Central memory CD8-positive, alpha-beta T cell (primary cell): ENCODE data around the gene MRTFA.

Source experiments
- ATAC-seq: fragments of 150-1000 bp; cut with Tn5 transposase; replicated peaks from 2 replicates; pipeline ENCODE4 v1.10.0; 2022; ENCODE audit warnings: mild to moderate bottlenecking, moderate FRiP score, moderate number of reproducible peaks; ENCODE audit not compliant: poor library complexity, severe bottlenecking; ENCODE audit errors: extremely low read depth
- DNase-seq, 2 donors: peaks; one replicate each; pipeline ENCODE4 v3.0.0; 2021; ENCODE audit warnings: low spot score in 2 of 2
- H3K27ac Mint-ChIP-seq: one replicate; pipeline ENCODE4 v1.8.0; 2022; ENCODE audit warnings: low read depth, mild to moderate bottlenecking, moderate library complexity, mixed read lengths
- H3K27me3 Mint-ChIP-seq: one replicate; pipeline ENCODE4 v1.8.0; 2022; ENCODE audit warnings: mixed read lengths
- H3K36me3 Mint-ChIP-seq: one replicate; pipeline ENCODE4 v1.8.0; 2022; ENCODE audit warnings: mild to moderate bottlenecking, moderate library complexity, mixed read lengths; ENCODE audit not compliant: insufficient read depth
- H3K4me1 Mint-ChIP-seq: one replicate; pipeline ENCODE4 v1.8.0; 2022; ENCODE audit warnings: mixed read lengths
- H3K4me3 Mint-ChIP-seq: one replicate; pipeline ENCODE4 v1.8.0; 2022; ENCODE audit warnings: mild to moderate bottlenecking, moderate library complexity, mixed read lengths
- H3K9me3 Mint-ChIP-seq: one replicate; pipeline ENCODE4 v1.8.0; 2022; ENCODE audit warnings: mixed read lengths

MRTFA gene

DNA sequence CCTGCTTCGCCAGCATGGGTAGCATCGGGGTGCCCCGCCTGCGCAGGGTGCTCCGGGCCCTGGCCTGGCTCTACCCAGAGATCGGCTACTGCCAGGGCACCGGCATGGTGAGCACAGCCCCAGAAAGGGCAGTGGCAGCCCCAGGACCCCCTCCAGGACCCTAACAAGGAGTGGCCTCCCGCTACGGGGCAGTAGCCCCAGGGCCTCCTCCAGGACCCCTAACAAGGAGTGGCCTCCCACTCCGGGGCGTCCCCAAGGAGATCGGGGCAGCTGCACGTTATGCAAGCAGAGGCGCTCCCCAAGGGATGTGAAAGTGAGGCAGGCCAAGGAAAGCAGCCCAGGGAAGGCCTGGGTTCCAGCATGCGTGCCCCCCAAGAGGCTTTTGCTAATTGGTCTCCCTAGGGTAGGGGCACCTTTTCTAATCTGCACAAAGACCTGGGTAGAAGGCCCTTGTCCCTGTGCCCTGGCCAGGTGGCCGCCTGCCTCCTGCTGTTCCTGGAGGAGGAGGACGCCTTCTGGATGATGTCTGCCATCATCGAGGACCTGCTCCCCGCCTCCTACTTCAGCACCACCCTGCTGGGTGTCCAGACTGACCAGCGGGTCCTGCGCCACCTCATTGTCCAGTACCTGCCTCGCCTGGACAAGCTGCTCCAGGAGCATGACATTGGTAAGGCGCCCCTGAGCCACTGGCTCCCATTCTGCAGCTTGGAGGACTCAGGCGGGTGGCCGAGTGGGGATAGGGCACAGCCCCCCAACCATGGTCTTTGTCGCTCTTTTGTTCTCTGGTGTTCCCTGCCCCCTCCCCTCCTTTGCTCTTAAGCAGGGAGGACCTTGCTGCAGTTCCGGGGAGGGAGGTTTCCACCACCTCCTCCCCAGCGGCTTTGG, 231.1 kb downstream of the MRTFA start:
- Mint-ChIP-seq H3K9me3 (no peaks in the 10 kb centered on the region), H3K4me1 (peaks cover 36% of the 10 kb centered on the region), H3K36me3 (peaks cover 27% of the 10 kb centered on the region), H3K27ac (no peak overlapping the region), H3K4me3 (no peak overlapping the region), H3K27me3 (no peaks in the 10 kb centered on the region)
- ATAC-seq (no peak), DNase-seq (no peak)

DNA sequence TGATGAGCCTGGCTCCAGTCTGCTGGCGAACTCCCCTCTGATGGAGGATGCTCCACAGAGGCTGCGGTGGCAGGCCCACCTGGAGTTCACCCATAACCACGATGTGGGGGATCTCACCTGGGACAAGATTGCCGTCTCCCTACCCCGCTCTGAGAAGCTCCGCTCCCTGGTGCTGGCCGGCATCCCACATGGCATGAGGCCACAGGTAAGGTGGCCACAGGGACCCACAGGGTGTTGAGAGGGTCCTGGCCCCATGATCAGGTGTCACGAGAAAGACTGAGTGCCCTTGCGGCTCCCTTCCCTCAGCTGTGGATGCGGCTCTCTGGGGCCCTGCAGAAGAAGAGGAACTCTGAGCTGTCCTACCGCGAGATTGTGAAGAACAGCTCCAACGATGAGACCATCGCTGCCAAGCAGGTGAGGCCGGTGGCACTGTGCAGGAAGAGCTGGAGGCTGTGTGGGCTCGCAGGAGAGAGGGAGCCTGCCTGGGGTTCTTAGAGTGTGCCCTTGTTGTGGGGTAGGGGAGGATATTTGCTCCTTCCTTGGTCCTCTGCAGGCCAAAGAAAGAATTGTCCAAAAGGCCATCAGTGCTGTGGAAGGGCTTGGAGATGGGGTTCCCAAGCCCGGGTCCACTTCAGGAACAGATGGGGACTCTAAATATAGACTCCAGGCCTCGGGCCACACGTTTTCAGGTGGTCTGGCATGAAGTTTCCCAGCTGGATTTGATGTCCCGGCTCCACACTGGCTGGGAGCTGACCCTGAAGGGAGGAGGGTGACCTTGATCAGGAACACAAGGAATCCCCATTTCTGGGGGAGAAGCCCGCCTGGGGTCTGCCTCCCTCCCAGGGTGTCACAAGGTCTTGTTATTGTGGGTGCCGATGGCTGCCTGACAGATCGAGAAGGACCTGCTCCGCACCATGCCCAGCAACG, 232.0 kb downstream of the MRTFA start:
- no peak overlapping the region for H3K27ac Mint-ChIP-seq
- no peak for DNase-seq
- H3K36me3 Mint-ChIP-seq = peaks cover 25% of the 10 kb centered on the region

DNA sequence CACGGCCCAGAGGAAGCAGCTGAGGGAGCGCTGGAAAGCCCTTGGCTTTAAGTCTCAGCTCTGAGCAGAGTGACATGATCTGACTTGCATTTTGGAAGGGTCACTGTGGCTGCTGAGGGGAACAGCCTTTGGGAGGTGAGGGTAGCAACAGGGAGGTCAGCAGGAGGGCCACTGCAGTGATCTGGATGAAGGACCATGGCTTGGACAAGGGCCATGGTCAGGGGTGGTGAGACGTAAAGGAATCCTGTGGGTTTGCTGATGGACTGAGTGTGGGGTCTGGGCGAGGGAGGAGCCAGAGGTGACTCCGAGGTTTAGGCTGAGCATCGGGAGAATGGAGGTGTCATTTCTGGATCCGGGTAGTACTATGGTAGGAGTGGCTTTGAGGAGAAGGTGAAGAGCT, 232.9 kb downstream of the MRTFA start:
- H3K27ac Mint-ChIP-seq = no peak overlapping the region
- DNase-seq (no peak), ATAC-seq (no peak)
- H3K9me3 Mint-ChIP-seq = no peaks in the 10 kb centered on the region
- peaks cover 50% of the 10 kb centered on the region for H3K4me1 Mint-ChIP-seq
- H3K4me3 Mint-ChIP-seq = peak overlapping the region; percentile 36
- peaks cover 23% of the 10 kb centered on the region for H3K36me3 Mint-ChIP-seq
- H3K27me3 Mint-ChIP-seq = no peaks in the 10 kb centered on the region

More for the DNA sequence above, 232.0 kb downstream of the MRTFA start:
- no peak for ATAC-seq
- Mint-ChIP-seq H3K27me3 (no peaks in the 10 kb centered on the region), H3K4me3 (no peak overlapping the region), H3K9me3 (no peaks in the 10 kb centered on the region), H3K4me1 (peaks cover 45% of the 10 kb centered on the region)

- DNase-seq (no peak), ATAC-seq (no peak)
- Mint-ChIP-seq H3K4me1 (peaks cover 50% of the 10 kb centered on the region), H3K27me3 (no peaks in the 10 kb centered on the region), H3K27ac (peak overlapping the region; percentile 22), H3K36me3 (peaks cover 19% of the 10 kb centered on the region), H3K4me3 (peak overlapping the region; percentile 36), H3K9me3 (no peaks in the 10 kb centered on the region)
Measured at GRCh38 chr22:40403141-40403540, 233.4 kb downstream of the MRTFA start.

DNA sequence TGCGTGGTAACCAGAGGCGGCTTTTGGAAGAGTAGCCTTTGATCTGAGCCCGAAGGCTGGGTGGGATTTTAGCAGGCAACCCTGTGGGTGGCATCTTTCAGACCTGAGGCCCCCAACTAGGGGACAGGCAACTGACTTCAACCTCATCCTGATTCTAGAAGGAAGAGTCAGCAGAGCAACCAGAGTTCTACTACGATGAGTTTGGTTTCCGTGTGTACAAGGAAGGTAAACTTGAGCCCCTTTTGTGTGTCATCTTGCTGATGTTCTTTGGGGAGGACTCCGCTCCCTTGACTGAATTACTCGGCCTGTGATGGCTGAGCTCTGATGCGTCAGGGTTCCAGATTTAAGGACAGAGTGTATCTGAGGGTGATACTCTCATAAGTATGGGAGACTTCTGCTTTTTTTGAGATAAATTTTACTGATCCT, 234.5 kb downstream of the MRTFA start:
- DNase-seq = no peak
- peak overlapping the region; percentile 78 for H3K27ac Mint-ChIP-seq
- H3K4me1 Mint-ChIP-seq = peaks cover 58% of the 10 kb centered on the region

DNA sequence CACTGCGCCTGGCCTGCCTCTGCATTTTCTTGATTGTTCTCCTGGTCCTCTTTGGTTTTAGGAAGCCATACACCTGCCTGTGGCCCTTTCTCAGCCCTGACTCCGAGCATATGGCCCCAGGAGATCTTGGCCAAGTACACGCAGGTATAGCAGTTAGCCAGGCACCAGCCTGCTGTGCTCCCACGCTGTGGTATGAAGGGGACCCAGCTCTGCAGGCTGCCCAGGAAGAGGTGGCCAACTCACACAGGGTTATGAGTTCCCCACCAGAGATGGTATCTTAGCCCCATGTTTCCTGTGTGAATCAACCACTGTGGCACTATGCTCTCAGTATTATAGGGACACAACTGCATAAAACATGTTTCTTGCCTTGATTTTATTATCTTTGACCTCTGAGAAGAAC, 235.0 kb downstream of the MRTFA start:
- no peaks in the 10 kb centered on the region for H3K9me3 Mint-ChIP-seq
- peaks cover 14% of the 10 kb centered on the region for H3K36me3 Mint-ChIP-seq
- DNase-seq = peak; percentile 35 to 47
- ATAC-seq = peak; percentile 99
- H3K27me3 Mint-ChIP-seq = no peaks in the 10 kb centered on the region
- H3K4me3 Mint-ChIP-seq = peak overlapping the region; percentile 79
- peaks cover 58% of the 10 kb centered on the region for H3K4me1 Mint-ChIP-seq
- peak overlapping the region; percentile 78 for H3K27ac Mint-ChIP-seq

More for the DNA sequence above, 234.5 kb downstream of the MRTFA start:
- peak; percentile 21 for ATAC-seq
- no peaks in the 10 kb centered on the region for H3K9me3 Mint-ChIP-seq
- peak overlapping the region; percentile 79 for H3K4me3 Mint-ChIP-seq
- peaks cover 17% of the 10 kb centered on the region for H3K36me3 Mint-ChIP-seq
- H3K27me3 Mint-ChIP-seq = no peaks in the 10 kb centered on the region

DNA sequence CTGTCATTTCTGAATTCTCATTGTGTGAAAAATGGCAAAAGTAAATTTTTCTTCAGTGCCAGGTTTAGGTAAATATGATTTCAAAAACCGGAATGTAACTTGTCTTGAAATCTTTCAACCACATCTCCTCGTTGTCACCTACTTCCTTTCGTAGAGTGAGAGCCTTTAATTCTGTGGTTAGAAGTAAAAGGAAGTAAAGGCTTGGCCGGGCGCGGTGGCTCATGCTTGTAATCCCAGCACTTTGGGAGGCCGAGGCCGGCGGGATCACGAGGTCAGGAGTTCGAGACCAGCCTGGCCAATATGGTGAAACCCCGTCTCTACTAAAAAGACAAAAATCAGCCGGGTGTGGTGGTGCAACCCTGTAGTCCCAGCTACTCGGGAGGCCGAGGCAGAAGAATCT, 236.4 kb downstream of the MRTFA start:
- Mint-ChIP-seq H3K9me3 (no peaks in the 10 kb centered on the region), H3K36me3 (peaks cover 11% of the 10 kb centered on the region), H3K4me1 (peaks cover 64% of the 10 kb centered on the region), H3K4me3 (peak overlapping the region; percentile 79), H3K27ac (peak overlapping the region; percentile 82), H3K27me3 (no peaks in the 10 kb centered on the region)
- ATAC-seq = peak; percentile 20
- DNase-seq = no peak

GRCh38 chr22:40399621-40400020, 236.9 kb downstream of the MRTFA start:
- no peak for ATAC-seq
- Mint-ChIP-seq H3K9me3 (no peaks in the 10 kb centered on the region), H3K36me3 (peaks cover 11% of the 10 kb centered on the region), H3K27ac (peak overlapping the region; percentile 82), H3K4me3 (peak overlapping the region; percentile 79), H3K4me1 (peaks cover 69% of the 10 kb centered on the region), H3K27me3 (no peaks in the 10 kb centered on the region)
- DNase-seq = no peak

DNA sequence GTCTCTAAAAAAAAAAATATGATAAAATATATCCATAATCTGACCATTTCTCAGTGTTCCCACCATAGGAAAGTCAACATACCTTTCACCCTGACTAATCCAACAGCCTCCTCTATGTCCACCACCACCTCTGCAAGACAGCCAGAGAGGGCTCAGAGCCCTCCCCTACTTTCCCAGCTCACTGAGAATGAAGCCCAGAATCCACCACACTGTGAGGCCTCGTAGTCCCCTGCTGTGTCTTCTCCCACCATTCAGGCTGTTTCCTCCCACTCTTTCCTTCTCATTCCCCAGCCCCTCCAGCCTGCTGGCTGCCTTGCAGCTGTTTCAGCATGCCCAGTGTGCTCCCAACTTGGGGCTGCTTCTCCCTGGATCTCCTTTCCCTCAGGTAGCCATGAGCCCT, 239.1 kb downstream of the MRTFA start:
- DNase-seq (no peak), ATAC-seq (no peak)
- Mint-ChIP-seq H3K36me3 (peaks cover 8% of the 10 kb centered on the region), H3K4me1 (peaks cover 65% of the 10 kb centered on the region), H3K27ac (peak overlapping the region; percentile 91), H3K27me3 (no peaks in the 10 kb centered on the region), H3K4me3 (no peak overlapping the region), H3K9me3 (no peaks in the 10 kb centered on the region)

- Mint-ChIP-seq H3K9me3 (no peaks in the 10 kb centered on the region), H3K27me3 (no peaks in the 10 kb centered on the region), H3K4me1 (peaks cover 64% of the 10 kb centered on the region), H3K36me3 (peaks cover 6% of the 10 kb centered on the region), H3K27ac (no peak overlapping the region), H3K4me3 (no peak overlapping the region)
- no peak for ATAC-seq
- no peak for DNase-seq
Measured at GRCh38 chr22:40396882-40397281, 239.6 kb downstream of the MRTFA start.

DNA sequence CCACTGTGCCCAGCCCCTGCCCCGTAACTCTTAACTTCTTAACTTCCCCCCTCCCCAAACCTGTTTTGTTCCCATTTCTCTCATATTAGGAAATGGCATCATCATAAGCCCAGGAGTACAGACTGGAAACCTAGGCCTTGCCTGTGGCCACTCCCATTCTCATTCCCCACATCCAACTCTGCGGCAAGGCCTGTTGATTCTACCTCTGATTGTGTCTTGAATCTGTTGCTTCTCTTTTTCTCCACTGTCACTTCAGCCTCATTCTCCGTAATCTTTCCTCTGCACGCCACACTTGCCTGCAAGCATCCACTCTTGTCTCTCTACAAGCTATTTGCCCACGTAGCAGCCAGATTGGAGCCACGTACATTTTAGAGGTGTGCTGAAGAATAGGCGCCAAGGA, 240.9 kb downstream of the MRTFA start:
- H3K27ac Mint-ChIP-seq = no peak overlapping the region
- peaks cover 4% of the 10 kb centered on the region for H3K36me3 Mint-ChIP-seq
- DNase-seq = no peak
- H3K4me3 Mint-ChIP-seq = no peak overlapping the region
- H3K4me1 Mint-ChIP-seq = peaks cover 56% of the 10 kb centered on the region
- no peak for ATAC-seq
- no peaks in the 10 kb centered on the region for H3K9me3 Mint-ChIP-seq
- no peaks in the 10 kb centered on the region for H3K27me3 Mint-ChIP-seq

DNA sequence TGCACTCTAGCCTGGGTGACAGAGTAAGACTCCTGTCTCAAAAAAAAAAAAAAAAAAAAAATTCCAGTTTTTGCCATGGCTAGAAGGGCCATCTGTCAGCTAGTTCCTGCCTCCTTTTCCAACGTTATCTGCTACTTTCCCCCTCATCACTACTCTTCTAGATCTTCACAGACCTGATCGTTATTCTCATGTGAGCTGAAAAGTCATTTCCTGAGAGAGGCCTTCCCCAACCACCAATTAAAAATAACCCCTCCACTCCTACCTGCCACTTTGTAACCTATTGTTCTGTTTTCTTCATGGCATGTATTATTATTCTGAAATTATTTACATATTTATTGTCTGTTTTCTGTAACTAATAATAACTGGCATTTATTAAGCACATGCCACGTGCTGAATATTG, 241.9 kb downstream of the MRTFA start:
- peaks cover 2% of the 10 kb centered on the region for H3K36me3 Mint-ChIP-seq
- peaks cover 51% of the 10 kb centered on the region for H3K4me1 Mint-ChIP-seq
- no peak overlapping the region for H3K27ac Mint-ChIP-seq
- DNase-seq (no peak), ATAC-seq (no peak)
- H3K4me3 Mint-ChIP-seq = no peak overlapping the region
- H3K9me3 Mint-ChIP-seq = no peaks in the 10 kb centered on the region
- no peaks in the 10 kb centered on the region for H3K27me3 Mint-ChIP-seq
